Endothelial cell (in vitro differentiated cells): ENCODE results near the gene TANGO6. TPM values are rescaled to one million over a fixed set of nuclear protein-coding genes. Genes with fewer than 3 reads are reported as not detected.

Experiments
- DNase-seq: peaks from one replicate; pipeline ENCODE4 v3.0.0; 2021; ENCODE audit warnings: low spot score
- H3K27ac Mint-ChIP-seq: one replicate; pipeline ENCODE4 v1.8.0; 2021; ENCODE audit warnings: mixed read lengths, inconsistent platforms; ENCODE audit not compliant: unreplicated experiment
- H3K27me3 Mint-ChIP-seq: one replicate; pipeline ENCODE4 v1.8.0; 2021; ENCODE audit warnings: mild to moderate bottlenecking, moderate library complexity, mixed read lengths, inconsistent platforms; ENCODE audit not compliant: unreplicated experiment
- H3K36me3 Mint-ChIP-seq: one replicate; pipeline ENCODE4 v1.8.0; 2021; ENCODE audit warnings: mild to moderate bottlenecking, low read depth, mixed read lengths, inconsistent platforms; ENCODE audit not compliant: unreplicated experiment
- H3K4me1 Mint-ChIP-seq: one replicate; pipeline ENCODE4 v1.8.0; 2021; ENCODE audit warnings: mild to moderate bottlenecking, mixed read lengths, inconsistent platforms; ENCODE audit not compliant: unreplicated experiment
- H3K4me3 Mint-ChIP-seq: one replicate; pipeline ENCODE4 v1.8.0; 2021; ENCODE audit warnings: mild to moderate bottlenecking, mixed read lengths, inconsistent platforms; ENCODE audit not compliant: unreplicated experiment
- H3K9me3 Mint-ChIP-seq: one replicate; pipeline ENCODE4 v1.8.0; 2021; ENCODE audit warnings: mixed read lengths, inconsistent platforms; ENCODE audit not compliant: unreplicated experiment
- CTCF ChIP-seq: fragments of 200-600 bp; sonication (generic); IDR thresholded peaks from one replicate; pipeline ENCODE4 v1.5.0; 2021; ENCODE audit warnings: antibody characterized with exemption; ENCODE audit not compliant: unreplicated experiment
- total RNA-seq: library from RNA; stranded (reverse); fragmentation: NEBNext Ultra II Directional; extraction: Animal tissue kit (Norgen Biotek cat#: 25700); gene quantifications from one replicate; pipeline ENCODE4 v1.2.1, GENCODE V29; 2021; ENCODE audit not compliant: unreplicated experiment

TANGO6 gene
- total RNA-seq, 1 donor from 2014 or later: 10.4 TPM

GRCh38 chr16:69037373-69038160 lies 194.2 kb downstream of the TANGO6 start:
- no peaks in the 10 kb centered on the region for H3K4me1 Mint-ChIP-seq
- no peaks in the 10 kb centered on the region for H3K9me3 Mint-ChIP-seq
- peaks cover 8% of the 10 kb centered on the region for H3K36me3 Mint-ChIP-seq
- no peak for TF ChIP-seq CTCF
- H3K4me3 Mint-ChIP-seq: no peak overlapping the region
- H3K27ac Mint-ChIP-seq: no peak overlapping the region
- DNase-seq: no peak
- H3K27me3 Mint-ChIP-seq: peaks cover 2% of the 10 kb centered on the region

- no peak for TF ChIP-seq CTCF
- H3K4me3 Mint-ChIP-seq: no peak overlapping the region
- DNase-seq: no peak
- peaks cover 6% of the 10 kb centered on the region for H3K4me1 Mint-ChIP-seq
- peaks cover 2% of the 10 kb centered on the region for H3K27me3 Mint-ChIP-seq
- peaks cover 5% of the 10 kb centered on the region for H3K36me3 Mint-ChIP-seq
- H3K27ac Mint-ChIP-seq: no peak overlapping the region
- H3K9me3 Mint-ChIP-seq: no peaks in the 10 kb centered on the region
Observed at GRCh38 chr16:69039333-69039941, 196.1 kb downstream of the TANGO6 start.

GRCh38 chr16:69040144-69040909 lies 197.0 kb downstream of the TANGO6 start:
- no peak for TF ChIP-seq CTCF
- Mint-ChIP-seq H3K9me3 (no peaks in the 10 kb centered on the region), H3K27me3 (peaks cover 2% of the 10 kb centered on the region), H3K4me1 (peaks cover 6% of the 10 kb centered on the region), H3K36me3 (peaks cover 5% of the 10 kb centered on the region), H3K4me3 (no peak overlapping the region), H3K27ac (no peak overlapping the region)
- no peak for DNase-seq

- TF ChIP-seq CTCF: no peak
- Mint-ChIP-seq H3K4me3 (no peak overlapping the region), H3K27ac (no peak overlapping the region), H3K36me3 (no peaks in the 10 kb centered on the region), H3K4me1 (no peaks in the 10 kb centered on the region), H3K9me3 (no peaks in the 10 kb centered on the region), H3K27me3 (no peaks in the 10 kb centered on the region)
- no peak for DNase-seq
Observed at GRCh38 chr16:69048328-69049120, 205.2 kb downstream of the TANGO6 start.
